Skeletal muscle satellite cell (primary cell): Measurements from ENCODE around the gene ZNF544.
"Not testable (repeated sequence)": the region's sequence is repeated elsewhere in the genome, so short reads cannot be mapped to it uniquely, and the experiment has no call there.

Source experiments
- H3K27me3 ChIP-seq: 2 replicates; pipeline ENCODE4 v1.7.0; 2013; ENCODE audit warnings: low read length; ENCODE audit not compliant: control insufficient read depth, insufficient read depth
- H3K36me3 ChIP-seq: 2 replicates; pipeline ENCODE4 v1.7.0; 2013; ENCODE audit warnings: mild to moderate bottlenecking, control low read depth, low read length; ENCODE audit not compliant: insufficient read depth
- H3K4me1 ChIP-seq: 2 replicates; pipeline ENCODE4 v1.7.0; 2013; ENCODE audit warnings: low read length; ENCODE audit not compliant: control insufficient read depth, insufficient read depth
- H3K4me2 ChIP-seq: 2 replicates; pipeline ENCODE4 v1.7.0; 2013; ENCODE audit warnings: mild to moderate bottlenecking, low read length
- H3K4me3 ChIP-seq: 2 replicates; pipeline ENCODE4 v1.7.0; 2013; ENCODE audit warnings: low read length
- H3K9ac ChIP-seq: 2 replicates; pipeline ENCODE4 v1.7.0; 2013; ENCODE audit warnings: mild to moderate bottlenecking, low read depth, low read length, moderate library complexity
- H3K9me3 ChIP-seq: replicated peaks from 2 replicates; pipeline ENCODE4 v1.7.0; 2013; ENCODE audit warnings: mild to moderate bottlenecking, control low read depth, low read length

Gene ZNF544

DNA sequence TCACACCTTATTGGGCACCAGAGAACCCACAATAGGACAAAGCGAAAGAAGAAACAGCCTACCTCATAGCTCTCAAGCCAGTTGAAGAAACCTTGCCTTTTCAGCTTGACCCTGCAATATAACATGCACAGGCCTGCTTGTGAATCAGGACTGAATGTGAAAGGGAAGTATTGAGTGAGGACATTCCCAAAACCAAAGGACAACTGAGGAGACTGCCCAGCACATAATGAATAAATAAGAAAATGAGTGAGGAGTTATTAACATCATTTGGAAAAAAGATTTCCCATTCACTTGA is 15.7 kb upstream of the ZNF544 start:
- H3K9ac ChIP-seq: no peak overlapping the region
- H3K4me2 ChIP-seq: no peak overlapping the region
- peaks cover 72% of the 10 kb centered on the region for H3K9me3 ChIP-seq
- H3K4me1 ChIP-seq: no peaks in the 10 kb centered on the region
- H3K4me3 ChIP-seq: no peak overlapping the region
- no peaks in the 10 kb centered on the region for H3K27me3 ChIP-seq
- peaks cover 62% of the 10 kb centered on the region for H3K36me3 ChIP-seq

DNA sequence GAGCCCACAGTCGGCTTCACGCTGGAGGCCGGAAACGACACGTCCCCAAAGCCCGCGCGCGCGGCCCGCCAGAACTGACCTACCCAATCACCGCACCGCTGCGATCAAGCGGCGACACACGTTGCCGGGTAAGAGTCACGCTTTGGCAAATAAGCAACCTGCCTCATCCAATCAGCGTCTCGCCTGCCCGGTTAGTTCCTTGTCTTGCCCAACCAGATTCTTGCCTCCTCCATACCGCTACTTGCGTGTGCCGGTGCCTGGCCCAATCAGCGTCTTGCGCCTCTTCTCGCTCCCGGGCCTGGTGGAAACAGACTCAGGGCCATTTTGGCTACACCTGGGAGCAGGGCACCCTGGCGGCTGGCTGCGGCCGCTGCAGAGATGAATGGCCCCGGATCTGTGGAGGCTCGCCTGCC is 11.6 kb upstream of the ZNF544 start:
- Histone ChIP-seq H3K9ac (no peak overlapping the region), H3K4me2 (no peak overlapping the region), H3K4me1 (no peaks in the 10 kb centered on the region), H3K9me3 (peaks cover 35% of the 10 kb centered on the region), H3K27me3 (no peaks in the 10 kb centered on the region), H3K36me3 (peaks cover 24% of the 10 kb centered on the region), H3K4me3 (no peak overlapping the region)

DNA sequence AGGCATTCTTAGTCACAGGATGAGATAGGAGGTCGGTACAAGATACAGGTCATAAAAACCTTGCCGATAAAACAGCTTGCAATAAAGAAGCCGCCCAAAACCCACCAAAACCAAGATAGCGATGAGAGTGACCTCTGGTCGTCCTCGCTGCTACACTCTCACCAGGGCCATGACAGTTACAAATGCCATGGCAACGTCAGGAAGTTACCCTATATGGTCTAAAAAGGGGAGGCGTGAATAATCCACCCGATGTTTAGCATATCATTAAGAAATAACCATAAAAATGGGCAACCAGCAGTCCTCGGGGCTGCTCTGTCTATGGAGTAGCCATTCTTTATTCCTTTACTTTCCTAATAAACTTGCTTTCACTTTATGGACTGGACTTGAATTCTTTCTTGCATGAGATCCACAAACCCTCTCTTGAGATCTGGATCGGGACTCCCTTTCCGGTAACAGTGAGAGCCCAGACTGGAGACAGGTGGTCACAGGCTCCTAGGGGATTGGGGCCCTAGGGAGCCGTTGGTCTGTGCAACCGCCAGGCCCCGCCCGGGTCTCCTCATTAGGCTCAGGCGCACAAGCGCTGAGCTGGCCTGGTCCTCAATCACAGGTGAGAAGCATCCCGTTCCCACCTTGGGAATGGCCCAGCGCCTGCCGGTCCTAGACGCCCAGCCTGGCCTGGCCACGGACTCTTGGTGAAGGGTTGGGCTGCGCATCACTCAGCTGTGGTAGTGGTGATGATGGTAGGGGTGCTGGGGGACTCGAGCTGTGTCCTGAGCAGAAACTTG is 10.9 kb upstream of the ZNF544 start:
- no peaks in the 10 kb centered on the region for H3K4me1 ChIP-seq
- no peak overlapping the region for H3K4me3 ChIP-seq
- no peaks in the 10 kb centered on the region for H3K27me3 ChIP-seq
- no peak overlapping the region for H3K9ac ChIP-seq
- peaks cover 16% of the 10 kb centered on the region for H3K36me3 ChIP-seq
- H3K9me3 ChIP-seq: peaks cover 28% of the 10 kb centered on the region
- no peak overlapping the region for H3K4me2 ChIP-seq

DNA sequence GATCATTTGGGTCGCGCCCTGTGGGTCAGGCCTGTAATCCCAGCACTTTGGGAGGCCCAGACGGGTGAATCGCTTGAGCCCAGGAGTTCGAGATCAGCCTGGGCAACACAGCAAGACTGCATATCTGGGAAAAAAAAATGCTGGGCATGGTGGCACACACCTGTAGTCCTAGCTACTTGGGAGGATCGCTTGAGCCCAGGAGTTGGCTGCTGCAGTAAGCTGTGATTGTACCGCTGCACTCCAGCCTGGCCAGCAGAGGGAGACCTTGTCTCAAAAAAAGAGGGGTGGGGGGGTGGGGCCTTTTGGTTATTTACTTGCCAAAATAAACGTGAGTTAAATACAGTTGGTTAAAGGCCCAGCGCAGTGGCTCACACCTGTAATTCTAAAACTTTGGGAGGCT is 9.8 kb upstream of the ZNF544 start:
- peaks cover 17% of the 10 kb centered on the region for H3K9me3 ChIP-seq
- no peak overlapping the region for H3K4me3 ChIP-seq

DNA sequence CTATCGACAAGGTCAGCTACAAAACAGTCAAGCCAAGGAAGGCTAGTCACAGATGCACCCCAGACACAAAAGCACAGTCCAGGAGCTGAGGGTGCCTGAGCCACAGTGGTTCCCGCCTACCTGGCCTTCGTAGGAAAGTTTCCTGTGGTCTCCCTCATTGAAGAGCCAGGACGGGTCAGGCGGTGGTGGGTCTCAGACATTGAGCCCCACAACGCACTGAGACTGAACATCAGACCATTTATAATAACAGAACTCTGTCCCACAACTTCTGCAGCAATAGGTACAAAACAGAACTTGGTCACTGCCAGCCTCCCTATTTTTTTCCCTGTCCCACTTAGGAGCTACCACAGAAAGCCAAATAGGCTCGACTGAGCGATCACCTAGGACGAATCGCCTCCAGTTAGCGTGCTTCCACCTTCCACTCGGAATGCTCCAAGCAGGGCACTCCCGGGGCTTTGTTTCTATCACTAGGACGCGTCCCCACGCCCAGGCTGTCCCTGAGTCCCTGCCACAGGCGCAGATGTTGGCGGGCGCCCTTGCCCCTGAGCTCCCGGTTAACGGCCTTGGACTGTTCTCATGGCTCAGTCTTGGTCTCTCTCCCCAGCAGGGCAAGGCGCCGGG is 640 bp upstream of the ZNF544 start:
- Histone ChIP-seq H3K27me3 (no peaks in the 10 kb centered on the region), H3K4me1 (peaks cover 13% of the 10 kb centered on the region), H3K9me3 (peaks cover 8% of the 10 kb centered on the region), H3K4me3 (peak overlapping the region; percentile 93), H3K36me3 (peaks cover 34% of the 10 kb centered on the region), H3K9ac (peak overlapping the region; percentile 88), H3K4me2 (peak overlapping the region; percentile 94)

More for the DNA sequence above, 9.8 kb upstream of the ZNF544 start:
- Histone ChIP-seq H3K27me3 (no peaks in the 10 kb centered on the region), H3K9ac (no peak overlapping the region), H3K4me1 (no peaks in the 10 kb centered on the region), H3K4me2 (no peak overlapping the region), H3K36me3 (peaks cover 5% of the 10 kb centered on the region)

DNA sequence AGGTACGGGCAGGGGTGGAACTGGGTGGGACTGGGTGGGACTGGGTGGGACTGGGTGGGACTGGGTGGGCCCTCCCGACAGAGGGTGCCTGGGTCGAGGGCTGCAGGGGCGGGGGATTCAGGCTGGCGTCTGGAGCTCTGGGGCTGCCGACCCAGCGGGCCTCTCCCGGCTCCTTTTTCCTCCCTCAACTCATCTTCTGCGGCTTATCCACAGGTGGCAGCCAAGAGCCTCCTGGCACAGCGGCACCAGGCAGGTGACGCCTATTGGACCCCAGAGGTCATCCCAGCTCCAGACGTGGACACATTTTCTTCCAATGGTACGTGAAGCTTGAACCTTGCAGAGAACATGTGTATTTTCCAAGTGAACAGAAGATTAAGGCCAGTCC is 533 bp downstream of the ZNF544 start:
- peaks cover 8% of the 10 kb centered on the region for H3K9me3 ChIP-seq
- peak overlapping the region; percentile 94 for H3K4me2 ChIP-seq
- no peaks in the 10 kb centered on the region for H3K27me3 ChIP-seq
- H3K36me3 ChIP-seq: peaks cover 45% of the 10 kb centered on the region
- H3K9ac ChIP-seq: peak overlapping the region; percentile 88
- peaks cover 13% of the 10 kb centered on the region for H3K4me1 ChIP-seq
- H3K4me3 ChIP-seq: peak overlapping the region; percentile 93

DNA sequence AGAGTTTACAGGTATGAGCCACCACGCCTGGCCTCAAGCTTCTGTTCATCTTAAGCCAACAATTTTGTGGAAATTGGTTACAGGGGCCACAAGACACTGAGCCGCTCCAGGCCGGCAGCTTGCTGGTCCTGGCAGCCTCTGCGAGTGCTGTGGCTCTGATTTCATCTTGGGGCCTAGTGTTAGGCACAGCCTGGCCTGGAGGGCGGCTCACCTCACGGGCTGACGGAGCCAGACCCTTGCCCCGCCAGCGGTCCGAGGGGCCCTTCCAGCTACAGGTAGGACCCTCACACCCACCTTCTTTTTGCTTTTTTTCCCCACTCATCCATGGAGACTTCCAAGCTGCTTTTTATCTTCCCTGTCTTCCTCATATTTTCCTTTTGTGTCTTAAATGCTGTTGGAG is 8.6 kb downstream of the ZNF544 start:
- no peaks in the 10 kb centered on the region for H3K4me1 ChIP-seq
- H3K4me3 ChIP-seq: no peak overlapping the region
- no peaks in the 10 kb centered on the region for H3K27me3 ChIP-seq
- peaks cover 3% of the 10 kb centered on the region for H3K9me3 ChIP-seq
- H3K4me2 ChIP-seq: no peak overlapping the region
- H3K9ac ChIP-seq: no peak overlapping the region
- peaks cover 62% of the 10 kb centered on the region for H3K36me3 ChIP-seq

DNA sequence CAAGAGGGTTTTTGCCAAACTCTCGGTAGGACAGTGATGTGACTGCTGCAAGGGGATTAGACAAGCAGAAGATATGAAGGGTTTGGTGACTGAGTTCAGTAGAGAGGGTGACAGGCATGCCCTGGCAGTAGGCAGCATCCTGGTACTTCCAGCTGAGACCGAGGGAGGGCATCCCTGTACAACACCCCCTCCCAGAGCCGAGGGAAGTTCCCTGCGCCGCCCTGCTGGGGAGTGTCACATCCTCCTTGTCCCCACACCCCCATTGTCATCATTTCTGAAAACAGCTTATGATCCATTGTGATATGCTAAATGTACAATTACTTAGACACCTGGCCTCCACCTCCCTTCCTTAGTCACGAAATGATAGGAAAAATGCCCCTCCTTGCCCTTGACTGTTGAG is 14.6 kb downstream of the ZNF544 start:
- H3K4me3 ChIP-seq: no peak overlapping the region
- H3K9ac ChIP-seq: no peak overlapping the region
- H3K9me3 ChIP-seq: peaks cover 17% of the 10 kb centered on the region
- peaks cover 74% of the 10 kb centered on the region for H3K36me3 ChIP-seq
- no peaks in the 10 kb centered on the region for H3K4me1 ChIP-seq
- H3K27me3 ChIP-seq: no peaks in the 10 kb centered on the region
- no peak overlapping the region for H3K4me2 ChIP-seq

DNA sequence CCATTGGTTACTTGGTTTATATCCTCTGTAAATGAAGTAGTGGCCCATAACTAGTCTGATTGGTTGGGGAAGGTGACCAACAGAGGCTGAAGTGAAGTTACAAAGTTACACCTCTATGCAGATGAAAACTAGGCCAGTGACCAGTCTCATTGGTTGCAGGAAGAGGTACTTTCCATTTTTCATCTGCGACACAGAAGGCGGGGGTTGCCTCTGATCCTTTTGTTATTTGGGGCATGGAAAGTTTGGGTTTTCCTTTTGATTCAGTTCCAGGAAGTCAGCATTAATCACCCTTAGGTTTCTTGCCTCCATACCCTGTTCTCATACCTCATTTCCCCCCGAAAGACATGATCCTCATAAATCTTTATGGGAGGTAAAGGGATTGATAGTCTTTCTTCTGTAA is 20.2 kb downstream of the ZNF544 start:
- Histone ChIP-seq H3K4me2 (no peak overlapping the region), H3K9me3 (peaks cover 62% of the 10 kb centered on the region), H3K27me3 (no peaks in the 10 kb centered on the region), H3K4me3 (no peak overlapping the region), H3K36me3 (peaks cover 91% of the 10 kb centered on the region), H3K4me1 (no peaks in the 10 kb centered on the region), H3K9ac (no peak overlapping the region)

DNA sequence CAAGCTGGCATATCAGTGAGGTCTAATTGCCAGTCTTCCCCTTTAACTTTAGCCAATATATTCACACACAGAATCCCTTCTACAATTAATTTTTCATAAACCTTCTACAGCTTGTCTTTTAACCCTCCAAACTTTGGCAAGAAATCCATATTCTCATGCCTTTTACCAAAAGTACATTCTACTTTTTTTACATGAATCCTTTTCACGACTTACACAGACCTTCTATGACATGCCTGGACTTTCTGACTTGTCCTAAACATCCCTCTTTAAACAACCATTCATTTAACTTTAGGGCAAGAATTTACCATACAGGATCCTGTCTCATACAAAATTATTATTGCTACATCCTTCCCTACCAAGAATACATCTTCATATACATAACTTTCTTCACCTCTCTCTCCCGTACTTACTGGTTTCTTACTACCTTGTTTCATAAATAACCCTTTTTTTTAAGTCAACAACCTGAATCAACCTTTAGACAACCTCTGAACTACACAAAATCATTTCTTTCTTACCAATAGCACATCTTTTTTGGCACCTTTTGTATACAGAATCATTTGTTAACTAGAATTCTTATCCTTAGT is 23.5 kb downstream of the ZNF544 start:
- no peaks in the 10 kb centered on the region for H3K27me3 ChIP-seq
- H3K36me3 ChIP-seq: peaks cover 87% of the 10 kb centered on the region
- no peak overlapping the region for H3K4me2 ChIP-seq
- no peak overlapping the region for H3K9ac ChIP-seq
- peaks cover 67% of the 10 kb centered on the region for H3K9me3 ChIP-seq
- no peak overlapping the region for H3K4me3 ChIP-seq
- no peaks in the 10 kb centered on the region for H3K4me1 ChIP-seq

DNA sequence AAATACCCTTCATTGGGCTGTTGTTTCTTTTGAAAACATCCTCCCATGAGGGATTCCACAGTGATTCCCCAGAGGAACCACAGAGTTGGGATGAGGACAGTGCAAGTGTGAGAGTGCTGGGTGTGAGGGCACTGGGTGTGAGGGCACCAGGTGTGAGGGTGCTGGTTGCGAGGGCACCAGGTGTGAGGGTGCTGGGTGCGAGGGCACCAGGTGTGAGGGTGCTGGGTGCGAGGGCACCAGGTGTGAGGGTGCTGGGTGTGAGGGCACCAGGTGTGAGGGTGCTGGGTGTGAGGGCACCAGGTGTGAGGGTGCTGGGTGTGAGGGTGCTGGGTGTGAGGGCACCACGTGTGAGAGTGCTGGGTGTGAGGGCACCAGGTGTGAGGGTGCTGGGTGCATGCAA is 29.5 kb downstream of the ZNF544 start:
- H3K27me3 ChIP-seq, H3K4me3 ChIP-seq, H3K4me2 ChIP-seq, H3K4me1 ChIP-seq, H3K9ac ChIP-seq: not testable (repeated sequence)
- Histone ChIP-seq H3K36me3 (peaks cover 84% of the 10 kb centered on the region), H3K9me3 (peaks cover 80% of the 10 kb centered on the region)

DNA sequence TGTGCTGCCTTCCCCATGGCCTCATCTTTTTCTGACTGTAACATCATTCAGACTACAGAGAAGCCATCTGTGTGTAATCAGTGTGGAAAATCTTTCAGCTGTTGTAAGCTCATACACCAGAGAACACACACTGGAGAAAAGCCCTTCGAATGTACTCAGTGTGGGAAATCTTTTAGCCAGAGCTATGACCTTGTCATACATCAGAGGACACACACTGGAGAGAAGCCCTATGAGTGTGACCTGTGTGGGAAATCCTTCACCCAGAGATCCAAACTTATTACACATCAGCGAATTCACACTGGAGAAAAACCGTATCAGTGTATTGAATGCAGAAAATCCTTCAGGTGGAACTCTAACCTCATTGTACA is 32.9 kb downstream of the ZNF544 start:
- H3K4me3 ChIP-seq: no peak overlapping the region
- H3K9me3 ChIP-seq: peaks cover 85% of the 10 kb centered on the region
- H3K36me3 ChIP-seq: peaks cover 76% of the 10 kb centered on the region
- H3K4me1 ChIP-seq: no peaks in the 10 kb centered on the region
- no peak overlapping the region for H3K9ac ChIP-seq
- no peaks in the 10 kb centered on the region for H3K27me3 ChIP-seq
- no peak overlapping the region for H3K4me2 ChIP-seq
